SKM-1 treated with dmso at 0.1 percent for 144 hours (cell line): ENCODE measurements around the gene ZFAND2A.

Experiments used
- DNase-seq: peaks from one replicate; lab custom pipeline; 2025; ENCODE audit not compliant: unreplicated experiment; lab: John Stamatoyannopoulos, UW

Gene ZFAND2A

GRCh38 chr7:1110358-1110757 lies 49.6 kb downstream of the ZFAND2A start:
- DNase-seq: no peak

DNA sequence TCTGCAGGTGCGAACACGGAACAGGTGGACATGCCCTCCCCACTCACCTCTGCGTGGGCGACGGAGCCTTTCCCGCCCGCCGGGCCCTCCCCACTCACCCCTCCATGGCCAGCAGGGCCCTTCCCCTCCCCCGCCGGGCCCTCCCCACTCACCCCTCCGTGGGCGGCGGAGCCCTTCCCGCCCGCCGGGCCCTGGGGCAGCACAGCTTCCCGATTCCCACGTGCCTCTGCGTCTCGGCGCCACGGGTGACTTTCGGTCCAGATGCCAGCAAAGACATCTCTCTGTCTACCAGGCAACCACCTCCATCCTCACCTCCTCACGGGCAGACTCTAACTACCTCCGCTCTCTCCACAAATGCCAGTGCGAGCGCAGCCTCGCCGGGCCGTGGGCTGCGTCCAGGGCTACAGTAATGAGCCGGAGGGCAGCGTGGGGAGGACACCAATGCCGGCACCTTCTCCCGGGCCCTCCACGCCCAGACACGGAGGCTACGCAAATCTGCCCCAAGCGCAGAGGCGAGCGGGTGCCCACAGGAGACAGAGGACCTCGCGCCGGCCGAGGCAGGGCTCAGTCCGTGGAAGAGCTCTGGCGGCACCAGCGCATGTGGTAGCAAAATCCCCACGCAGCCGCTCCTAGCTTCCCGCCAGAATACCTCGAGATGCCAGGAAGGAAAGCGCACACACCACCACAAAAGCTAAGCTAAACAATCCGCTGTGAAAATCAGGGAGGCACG lies 50.2 kb downstream of the ZFAND2A start:
- DNase-seq: no peak

DNA sequence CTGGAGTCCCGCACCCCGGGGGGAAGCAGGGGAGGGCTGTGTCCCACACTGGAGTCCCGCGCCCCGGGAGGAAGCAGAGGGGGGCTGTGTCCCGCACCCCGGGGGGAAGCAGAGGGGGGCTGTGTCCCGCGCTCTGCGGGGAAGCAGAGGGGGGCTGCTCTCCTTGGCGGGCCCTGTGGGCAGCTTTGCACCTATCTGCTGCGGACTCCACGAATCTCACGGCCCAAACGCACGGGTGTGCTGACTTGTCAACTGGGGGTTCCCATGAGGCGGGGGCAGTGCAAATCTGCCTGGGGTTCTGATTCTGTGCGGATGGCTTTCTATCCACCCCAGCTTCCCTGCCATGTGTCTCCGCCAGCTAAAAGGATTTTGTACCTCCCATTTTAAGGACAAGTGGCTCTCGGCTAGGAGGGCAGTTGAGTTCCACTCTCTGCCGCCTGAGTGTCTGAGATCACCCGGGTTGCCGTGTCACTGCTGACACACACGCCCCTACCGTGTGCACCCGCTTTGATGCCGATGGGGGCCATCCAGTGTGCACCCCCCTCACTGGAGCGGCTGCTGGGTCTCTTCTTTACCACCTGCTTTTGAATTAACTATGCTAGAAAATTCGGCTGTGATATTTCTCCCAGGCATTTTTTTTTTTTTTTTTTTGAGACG lies 51.6 kb downstream of the ZFAND2A start:
- DNase-seq: no peak

- no peak for DNase-seq
Measured at GRCh38 chr7:1106793-1107421, 53.1 kb downstream of the ZFAND2A start.

GRCh38 chr7:1106063-1106792 lies 53.8 kb downstream of the ZFAND2A start:
- no peak for DNase-seq

GRCh38 chr7:1105189-1105588 lies 54.8 kb downstream of the ZFAND2A start:
- DNase-seq: no peak

GRCh38 chr7:1104516-1105179 lies 55.3 kb downstream of the ZFAND2A start:
- DNase-seq: no peak

GRCh38 chr7:1103789-1104515 lies 56.0 kb downstream of the ZFAND2A start:
- DNase-seq: no peak

GRCh38 chr7:1103009-1103788 lies 56.8 kb downstream of the ZFAND2A start:
- DNase-seq: no peak
